Uterus (tissue), 2 donors: ENCODE results near the gene TMBIM4.

Experiments used
- CTCF ChIP-seq, 4 experiments: fragments of 200-600 bp in 2 of 4; fragments of 450-650 bp in 2 of 4; sonication (generic) in 2 of 4; IDR thresholded peaks; one replicate each; pipeline ENCODE4 v1.5.1; 2016 to 2019; ENCODE audit warnings: antibody characterized with exemption in 4 of 4, mild to moderate bottlenecking in 2 of 4, moderate library complexity in 1 of 4
- POLR2A ChIP-seq, 2 donors: fragments of 450-650 bp; IDR thresholded peaks; one replicate each; pipeline ENCODE4 v1.6.1; 2016; ENCODE audit warnings: antibody characterized with exemption in 2 of 2, mild to moderate bottlenecking in 1 of 2, moderate library complexity in 1 of 2

GRCh38 chr12:66206141-66206540 is 36.3 kb upstream of the TMBIM4 start:
- TF ChIP-seq CTCF (IDR thresholded peaks at IDR 0.05) = no peak
- TF ChIP-seq POLR2A (IDR thresholded peaks at IDR 0.05) = no peak
